DMS 273 treated with DMSO at 0.1 percent for 48 hours (cell line): Measurements from ENCODE around the gene GRIK5.

Source experiments
- DNase-seq: peaks from one replicate; lab custom pipeline; 2025; lab: John Stamatoyannopoulos, UW

The GRIK5 gene

DNA sequence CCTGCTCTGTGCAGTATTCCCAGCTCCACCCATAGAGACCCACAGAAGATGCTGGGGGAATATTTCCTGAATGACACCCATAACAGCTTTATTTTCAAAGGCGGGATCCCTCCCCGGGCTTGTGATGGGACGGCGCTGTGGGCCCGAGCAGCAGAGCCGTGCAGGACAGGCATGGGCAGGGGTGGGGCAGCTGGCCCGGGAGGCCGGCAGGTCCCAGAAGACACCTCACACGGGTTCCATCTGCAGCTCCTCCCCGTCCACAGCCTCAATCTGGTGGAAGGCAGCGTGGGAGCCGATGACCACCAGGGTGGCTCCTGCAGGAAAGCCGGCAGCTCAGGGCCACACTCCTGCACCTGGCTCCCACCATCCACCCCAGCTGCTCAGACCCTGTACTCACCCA is 113.4 kb downstream of the GRIK5 start:
- no peak for DNase-seq

DNA sequence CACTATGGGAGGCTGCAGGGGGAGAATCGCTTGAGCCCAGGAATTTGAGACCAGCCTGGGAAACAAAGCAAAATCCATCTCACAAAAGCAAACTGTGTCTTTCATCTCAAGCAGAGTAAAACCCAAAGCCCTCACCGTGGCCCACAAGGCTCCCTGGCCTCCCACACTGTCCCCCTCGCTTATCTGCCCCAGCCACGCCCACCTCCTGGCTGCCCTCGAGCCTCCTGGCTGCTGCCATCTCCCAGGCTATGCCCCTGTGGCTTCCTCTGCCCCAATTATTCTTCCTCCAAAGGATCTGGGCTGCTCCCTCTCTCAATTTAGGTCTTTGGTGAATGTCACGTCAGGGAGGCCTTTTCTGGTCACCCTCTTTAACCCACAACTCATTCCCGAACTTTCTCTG is 114.5 kb downstream of the GRIK5 start:
- DNase-seq: no peak

DNA sequence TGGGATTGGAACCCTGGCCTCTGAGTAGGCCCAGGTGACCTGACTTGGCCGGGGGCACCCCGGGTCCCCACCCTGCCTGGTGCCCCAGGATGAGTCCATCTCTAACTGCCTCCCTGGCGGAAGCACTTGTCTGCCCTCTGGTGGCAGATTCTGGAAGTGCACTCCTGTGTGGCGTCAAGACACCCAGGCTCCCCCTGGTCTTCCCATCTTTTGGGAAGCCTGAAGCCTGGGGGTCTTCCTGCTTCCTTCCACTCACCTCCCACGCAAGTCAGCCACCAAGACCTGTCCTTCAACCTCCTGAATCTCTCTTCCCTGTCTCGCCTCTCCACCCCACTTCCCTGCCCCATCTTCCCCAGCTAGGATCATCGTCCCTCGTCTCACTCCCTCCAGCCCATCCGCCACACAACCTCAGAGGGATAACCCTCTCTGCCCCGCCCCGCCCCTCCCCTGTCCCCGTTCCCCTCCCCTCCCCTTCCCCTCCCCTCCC is 118.3 kb downstream of the GRIK5 start:
- no peak for DNase-seq
